ENCODE data around the gene DYNC2H1.

The DYNC2H1 gene

GRCh38 chr11:103491777-103492176 lies 382.6 kb downstream of the DYNC2H1 start:
- TF ChIP-seq CTCF (IDR thresholded peaks at IDR 0.05; ENCODE audit: insufficient read depth, low read length) (no peak), POLR2AphosphoS5 (IDR thresholded peaks at IDR 0.05; ENCODE audit: low read depth) (no peak), REST (IDR thresholded peaks at IDR 0.05; ENCODE audit: insufficient replicate concordance, low read depth) (no peak), SPI1 (IDR thresholded peaks at IDR 0.05; ENCODE audit: borderline replicate concordance, low read depth) (no peak)
- H3K27ac ChIP-seq (replicated peaks): no peak overlapping the region
- no peak for DNase-seq (ENCODE audit: low read depth in 1 of 2, low spot score in 1 of 2)

GRCh38 chr11:103494491-103494890 lies 385.3 kb downstream of the DYNC2H1 start:
- H3K27me3 ChIP-seq (ENCODE audit: insufficient read depth, poor library complexity, severe bottlenecking): no peaks in the 10 kb centered on the region
- no peak overlapping the region for H3K4me3 ChIP-seq (replicated peaks; ENCODE audit: insufficient read depth, low read length)
- DNase-seq (ENCODE audit: low read depth in 1 of 2, low spot score in 1 of 2): no peak
- H3K27ac ChIP-seq (replicated peaks): no peak overlapping the region
- TF ChIP-seq SPI1 (IDR thresholded peaks at IDR 0.05; ENCODE audit: borderline replicate concordance, low read depth): no peak

More at GRCh38 chr11:103491777-103492176, 382.6 kb downstream of the DYNC2H1 start:
- Histone ChIP-seq H3K27me3 (ENCODE audit: insufficient read depth, poor library complexity, severe bottlenecking) (no peaks in the 10 kb centered on the region), H3K4me3 (replicated peaks; ENCODE audit: insufficient read depth, low read length) (no peak overlapping the region)

GRCh38 chr11:103497268-103497667 lies 388.0 kb downstream of the DYNC2H1 start:
- Histone ChIP-seq H3K4me3 (replicated peaks; ENCODE audit: insufficient read depth, low read length) (no peak overlapping the region), H3K27ac (replicated peaks) (no peak overlapping the region), H3K27me3 (ENCODE audit: insufficient read depth, poor library complexity, severe bottlenecking) (no peaks in the 10 kb centered on the region)
- DNase-seq (ENCODE audit: low read depth in 1 of 2, low spot score in 1 of 2): no peak
- TF ChIP-seq GABPA (IDR thresholded peaks at IDR 0.05; ENCODE audit: low read depth) (no peak), REST (IDR thresholded peaks at IDR 0.05; ENCODE audit: insufficient replicate concordance, low read depth) (no peak), CTCF (IDR thresholded peaks at IDR 0.05; ENCODE audit: insufficient read depth, low read length) (no peak), SPI1 (IDR thresholded peaks at IDR 0.05; ENCODE audit: borderline replicate concordance, low read depth) (no peak), POLR2AphosphoS5 (IDR thresholded peaks at IDR 0.05; ENCODE audit: low read depth) (no peak)

GRCh38 chr11:103499710-103500340 lies 390.6 kb downstream of the DYNC2H1 start:
- H3K27me3 ChIP-seq (ENCODE audit: insufficient read depth, poor library complexity, severe bottlenecking): no peaks in the 10 kb centered on the region
- TF ChIP-seq SPI1 (IDR thresholded peaks at IDR 0.05; ENCODE audit: borderline replicate concordance, low read depth): no peak
- TF ChIP-seq GABPA (IDR thresholded peaks at IDR 0.05; ENCODE audit: low read depth): no peak
- no peak for TF ChIP-seq CTCF (IDR thresholded peaks at IDR 0.05; ENCODE audit: insufficient read depth, low read length)
- TF ChIP-seq REST (IDR thresholded peaks at IDR 0.05; ENCODE audit: insufficient replicate concordance, low read depth): no peak
- no peak for TF ChIP-seq POLR2AphosphoS5 (IDR thresholded peaks at IDR 0.05; ENCODE audit: low read depth)
- no peak overlapping the region for H3K27ac ChIP-seq (replicated peaks)
- no peak overlapping the region for H3K4me3 ChIP-seq (replicated peaks; ENCODE audit: insufficient read depth, low read length)
- no peak for DNase-seq (ENCODE audit: low read depth in 1 of 2, low spot score in 1 of 2)

All from HL-60 (cell line).